Measurements from ENCODE around the gene ANO1.

The ANO1 gene

DNA sequence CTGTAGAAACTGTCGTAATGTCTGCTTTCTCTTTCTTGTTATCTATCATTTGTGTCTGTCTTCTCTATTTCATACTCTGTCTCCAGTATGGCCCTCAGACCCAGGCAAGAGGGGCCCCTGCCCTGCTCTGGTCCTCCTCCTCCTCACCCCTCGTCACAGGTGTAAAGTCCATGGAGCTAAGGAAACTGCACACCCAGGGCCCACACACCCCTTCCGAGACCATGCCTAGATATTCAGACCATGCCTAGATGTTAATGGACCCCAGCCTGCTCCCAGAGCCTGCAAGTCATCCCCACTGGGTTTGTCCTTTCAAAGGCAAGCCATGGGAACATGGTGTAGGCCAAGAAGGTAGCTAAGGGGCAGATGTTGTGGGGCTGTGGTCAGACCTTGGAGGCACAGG, 24.1 kb upstream of the ANO1 start:
- DNase-seq: no peak

GRCh38 chr11:70055444-70055843, 22.7 kb upstream of the ANO1 start:
- no peak for DNase-seq

- DNase-seq: no peak
These were observed 21.0 kb upstream of the ANO1 start for GRCh38 chr11:70057080-70057479.

GRCh38 chr11:70059971-70060370, 18.1 kb upstream of the ANO1 start:
- no peak for DNase-seq

- no peak for DNase-seq
These were observed 17.4 kb upstream of the ANO1 start for GRCh38 chr11:70060611-70061293.

DNA sequence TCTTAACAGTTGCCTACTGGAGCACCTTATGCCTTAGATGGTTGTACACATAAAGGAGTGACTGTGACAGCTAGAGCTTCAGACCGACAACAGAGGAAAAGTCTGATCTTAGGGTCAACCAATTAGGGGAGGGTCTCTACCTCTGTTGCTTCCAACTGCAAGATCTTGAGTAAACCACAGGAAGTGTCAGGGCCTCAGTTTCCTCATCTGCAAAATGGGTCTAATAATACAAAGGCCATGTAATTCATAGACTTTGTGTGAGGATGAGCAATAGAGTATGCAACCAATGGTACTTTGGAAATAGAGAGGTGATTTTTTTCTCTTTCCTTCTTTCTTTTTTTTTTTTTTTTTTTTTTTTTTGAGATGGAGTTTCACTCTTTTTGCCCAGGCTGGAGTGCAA, 16.4 kb upstream of the ANO1 start:
- no peak for DNase-seq

DNA sequence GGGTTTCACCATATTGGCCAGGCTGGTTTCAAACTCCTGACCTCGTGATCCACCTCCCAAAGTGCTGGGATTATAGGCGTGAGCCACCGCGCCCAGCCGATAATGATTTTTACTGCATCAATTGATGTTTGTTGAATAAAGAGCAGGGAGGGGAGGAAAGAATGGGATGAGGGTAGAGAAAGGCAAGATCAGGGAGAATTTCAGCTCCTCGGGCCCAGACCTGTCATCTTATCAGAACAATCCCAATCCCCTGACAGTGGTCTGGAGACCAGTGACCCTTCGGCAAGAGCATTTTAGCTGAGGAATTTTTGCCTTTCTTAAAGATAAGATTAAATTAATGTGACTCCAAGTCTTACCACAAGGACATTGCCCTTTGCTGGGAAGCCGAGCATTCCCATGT, 15.0 kb upstream of the ANO1 start:
- DNase-seq: no peak

DNA sequence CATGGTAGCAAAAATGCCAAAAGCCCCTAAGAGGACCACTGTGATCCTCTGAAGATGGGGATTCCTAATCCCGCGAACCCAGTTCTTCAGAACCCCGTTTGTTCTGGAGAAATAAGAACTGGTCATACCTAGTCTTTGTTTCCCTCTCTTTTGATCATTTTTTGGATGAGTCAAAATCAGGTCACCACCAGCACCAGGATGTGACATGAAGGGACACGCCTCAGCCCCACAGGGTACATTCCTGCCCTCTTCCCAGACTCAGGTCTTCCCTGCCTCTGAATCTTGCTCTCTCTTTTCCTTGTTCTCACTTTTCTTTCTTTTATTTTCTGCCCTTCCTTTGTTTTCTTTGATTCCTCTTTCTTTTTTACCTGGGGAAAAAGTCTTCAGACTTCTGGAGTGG, 14.6 kb upstream of the ANO1 start:
- DNase-seq: no peak

- no peak for DNase-seq
These were observed 13.9 kb upstream of the ANO1 start for GRCh38 chr11:70064008-70064725.

GRCh38 chr11:70064726-70065317, 13.3 kb upstream of the ANO1 start:
- DNase-seq: no peak

DNA sequence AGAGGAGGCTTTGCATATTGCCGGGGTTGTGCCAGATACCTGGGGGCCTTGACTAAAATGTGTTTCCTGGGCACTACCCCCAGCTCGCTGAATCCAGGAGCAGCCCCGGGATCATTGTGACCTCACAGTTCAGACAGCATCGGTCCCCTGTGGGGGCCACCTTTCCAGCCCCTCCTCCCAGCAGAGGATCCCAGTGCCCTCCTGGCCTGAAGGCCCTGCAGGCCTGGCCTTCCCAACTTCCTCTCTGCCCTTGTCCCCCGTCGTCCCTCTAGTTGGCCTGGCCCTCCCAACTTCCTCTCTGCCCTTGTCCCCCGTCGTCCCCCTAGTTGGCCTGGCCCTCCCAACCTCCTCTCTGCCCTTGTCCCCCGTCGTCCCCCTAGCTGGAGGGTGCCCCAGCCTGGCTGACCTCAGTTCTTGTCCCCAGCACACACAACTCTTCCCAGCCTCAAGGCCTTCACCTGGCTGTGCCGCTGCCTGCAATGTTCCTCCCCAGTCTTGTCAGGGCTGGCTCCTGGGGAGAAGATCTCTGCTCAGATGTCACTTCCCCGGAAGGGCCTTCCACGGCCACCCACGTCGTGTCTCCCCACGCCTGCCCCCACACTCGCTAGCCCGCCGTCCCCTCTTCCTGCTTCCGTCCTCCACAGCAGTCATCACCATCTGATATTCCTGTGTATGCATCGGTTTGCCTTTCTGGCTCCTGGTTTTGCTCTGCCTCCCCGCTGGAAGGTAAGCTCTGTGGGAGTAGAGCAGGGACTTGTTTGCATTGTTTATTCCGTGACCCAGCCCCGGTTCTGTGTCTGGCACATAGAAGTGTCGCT, 12.6 kb upstream of the ANO1 start:
- DNase-seq: no peak

GRCh38 chr11:70066136-70066520, 12.0 kb upstream of the ANO1 start:
- no peak for DNase-seq

DNA sequence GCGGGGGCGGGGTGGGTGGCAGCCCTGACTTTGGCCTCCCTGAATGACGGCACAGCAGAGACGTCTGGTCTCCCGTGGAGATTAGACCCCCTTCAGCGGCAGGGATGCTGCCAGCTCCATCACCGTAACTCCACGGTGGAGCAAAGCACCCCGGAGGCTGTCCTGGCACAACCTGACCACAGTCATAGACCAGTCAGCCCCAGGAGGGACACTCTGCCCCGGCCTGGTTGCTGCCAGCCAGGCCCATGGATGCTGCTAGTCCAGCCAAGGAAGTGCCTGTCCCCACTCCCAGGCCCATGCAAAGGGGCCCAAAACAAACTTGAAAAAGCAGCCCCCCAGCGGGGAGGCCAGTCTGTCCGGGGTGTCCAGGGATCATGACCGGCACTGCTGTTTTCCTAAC, 11.5 kb upstream of the ANO1 start:
- no peak for DNase-seq

DNA sequence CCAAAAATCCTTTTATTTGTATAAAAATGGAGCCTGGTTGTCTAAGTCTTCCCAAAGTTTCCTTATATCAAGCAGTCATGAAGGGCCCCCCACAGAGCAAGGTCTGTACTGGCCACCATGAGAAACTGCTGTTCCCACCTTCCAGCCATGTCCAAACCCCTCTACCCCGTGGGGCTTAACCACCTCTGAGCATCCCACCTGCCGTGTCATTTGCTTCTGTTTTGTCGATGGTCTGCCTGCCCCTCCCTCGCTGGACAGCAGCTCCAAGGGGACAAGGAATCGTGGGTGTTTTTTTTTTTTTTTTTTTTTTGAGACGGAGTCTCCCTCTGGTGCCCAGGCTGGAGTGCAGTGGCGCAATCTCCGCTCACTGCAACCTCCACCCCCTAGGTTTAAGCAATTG, 11.1 kb upstream of the ANO1 start:
- DNase-seq: no peak

GRCh38 chr11:70067591-70068341, 10.4 kb upstream of the ANO1 start:
- no peak for DNase-seq

GRCh38 chr11:70068345-70068744, 9.8 kb upstream of the ANO1 start:
- no peak for DNase-seq

DNA sequence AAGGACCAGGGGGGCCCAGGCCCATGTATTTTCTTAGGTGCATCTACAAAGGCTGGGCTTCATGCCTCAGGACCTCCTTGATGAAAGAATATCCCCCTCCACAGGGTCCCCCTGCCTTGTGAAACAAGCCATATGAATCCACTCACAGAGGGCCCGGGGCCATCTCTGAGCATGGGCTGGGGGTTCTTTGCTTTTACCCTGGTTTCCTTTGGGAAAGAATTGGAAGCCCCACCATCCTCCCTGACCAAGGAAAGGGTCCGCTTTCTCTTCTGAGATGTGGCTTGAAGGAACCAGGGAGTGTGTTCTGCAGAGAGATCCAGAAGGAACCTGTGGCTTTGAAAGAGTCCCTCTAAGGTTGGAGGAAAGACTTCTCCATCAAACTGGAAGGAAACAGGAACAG, 9.2 kb upstream of the ANO1 start:
- no peak for DNase-seq

DNA sequence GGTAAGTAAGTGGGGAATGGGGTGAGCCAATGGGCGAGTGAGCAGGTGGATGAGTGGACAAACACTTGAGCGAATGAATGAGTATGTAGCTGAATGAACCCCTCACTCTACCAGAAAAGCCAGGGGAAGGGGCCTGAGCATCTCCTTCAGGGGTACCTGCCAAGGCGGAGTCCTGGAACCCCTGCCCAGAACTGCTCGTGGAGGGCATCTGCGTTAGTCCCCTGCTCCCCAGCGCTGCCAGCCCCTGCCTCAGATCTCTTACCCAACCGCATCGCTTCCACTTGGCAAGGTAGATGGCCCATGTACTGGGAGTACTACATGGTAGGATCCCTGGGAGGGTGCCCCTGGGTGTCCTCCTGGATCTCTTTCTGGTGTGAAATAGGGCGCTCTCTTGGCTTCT, 7.4 kb upstream of the ANO1 start:
- DNase-seq: no peak

- no peak for DNase-seq
These were observed 6.1 kb upstream of the ANO1 start for GRCh38 chr11:70071996-70072395.

DNA sequence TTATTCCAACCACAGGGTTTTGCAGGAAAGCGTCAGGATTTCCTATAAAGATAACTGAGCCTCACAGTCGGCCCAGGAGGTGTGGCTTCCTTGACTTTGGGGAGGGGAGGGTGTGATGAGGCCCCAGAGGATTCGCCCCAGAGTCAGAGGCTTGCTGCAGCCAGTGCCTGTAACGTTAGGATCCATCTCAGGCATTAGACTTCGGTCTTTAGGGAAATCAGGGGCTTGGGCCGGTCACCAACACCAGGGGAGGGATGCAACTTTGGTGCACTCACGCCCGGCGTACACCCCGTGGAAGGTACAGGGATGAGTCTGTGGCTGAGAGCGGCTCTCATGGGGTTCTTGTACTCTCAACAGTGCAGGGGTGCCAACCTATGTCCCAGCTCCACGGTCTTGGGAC, 5.7 kb upstream of the ANO1 start:
- no peak for DNase-seq

DNA sequence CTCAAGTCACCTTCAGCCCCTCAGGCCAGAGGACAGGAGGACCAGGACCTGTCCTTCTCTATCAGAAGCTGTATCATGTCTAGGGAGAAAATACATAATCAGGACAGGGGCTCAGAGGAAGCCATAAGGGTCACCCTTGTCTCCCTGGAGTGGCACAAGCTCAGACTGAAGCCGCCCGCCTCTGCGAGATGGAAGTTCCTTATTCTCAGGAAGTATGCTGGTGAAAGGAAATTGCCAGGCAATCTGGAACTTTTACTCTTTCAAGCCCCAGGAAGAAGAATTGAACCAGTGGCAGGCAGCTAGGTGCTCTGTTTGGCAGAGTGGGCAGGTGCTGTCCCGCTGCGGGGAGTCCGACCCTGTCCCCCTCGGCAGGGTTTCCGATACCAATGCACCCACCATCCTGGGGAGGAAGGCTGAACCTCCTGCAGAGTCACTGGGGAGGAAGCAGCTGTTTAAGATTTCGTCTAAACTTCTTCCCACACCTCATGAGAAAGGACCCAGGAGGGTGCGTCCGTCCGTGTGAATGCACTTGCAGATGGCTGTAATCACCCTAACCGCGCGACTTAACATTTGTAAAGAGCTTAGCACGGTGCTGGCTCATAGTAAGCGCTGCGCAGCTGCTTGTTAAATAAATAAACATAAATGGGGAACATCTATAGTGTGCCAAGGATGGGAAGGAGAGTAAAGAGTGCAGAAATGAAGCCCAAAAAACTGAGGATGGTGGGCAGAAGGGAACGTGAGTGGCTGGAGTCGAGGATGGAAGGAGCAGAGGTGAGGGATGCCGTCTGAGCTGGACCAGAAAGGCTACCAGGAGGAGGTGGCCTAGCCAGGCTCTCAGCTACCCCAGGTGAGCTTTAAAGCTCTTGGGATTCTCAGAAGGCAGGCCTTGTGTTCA, 5.0 kb upstream of the ANO1 start:
- no peak for DNase-seq

- DNase-seq: no peak
These were observed 4.2 kb upstream of the ANO1 start for GRCh38 chr11:70073871-70074371.
